ENCODE results near the gene PGM5. TPM values are rescaled to one million over a fixed set of nuclear protein-coding genes. Genes with fewer than 3 reads are reported as not detected.

PGM5 gene
- total and polyA plus RNA-seq, 2 of the 8 experiments (the other 6 are each of a cell fraction or from before 2014, with no cell fraction given): not detected

DNA sequence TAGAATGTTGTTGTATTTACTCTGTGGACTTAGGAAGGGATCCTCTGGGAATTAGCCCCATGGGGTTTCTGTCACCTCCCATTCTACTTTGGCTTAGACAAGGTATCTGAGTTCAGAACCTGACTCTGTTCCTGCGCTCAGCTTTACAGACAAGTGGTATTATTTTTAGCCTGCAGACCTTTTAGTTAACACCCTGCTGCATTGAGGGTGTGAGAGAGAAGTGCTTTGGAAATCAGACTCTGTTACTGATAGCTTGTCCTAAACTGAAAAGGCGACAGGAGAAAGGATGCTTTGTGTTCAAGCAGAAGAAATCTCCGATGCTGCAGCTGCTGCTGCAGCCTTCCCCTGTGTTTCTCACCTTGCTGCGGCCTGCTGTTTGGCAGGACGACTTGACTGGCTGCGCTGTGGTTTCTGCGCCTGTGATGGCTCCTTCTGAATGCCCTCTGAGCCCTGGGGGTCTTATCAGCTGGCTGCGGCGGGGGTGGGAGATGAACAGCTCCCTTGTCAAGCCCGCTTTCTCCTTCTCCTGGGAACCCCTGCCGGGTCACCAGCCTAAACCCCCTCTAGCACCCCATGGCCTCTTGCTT, 61.9 kb downstream of the PGM5 start:
- Histone ChIP-seq H4K91ac (replicated peaks; ENCODE audit: insufficient read length, low read length) (no peak overlapping the region), H3K23ac (ENCODE audit: insufficient read length) (no peak overlapping the region), H3K27me3 (replicated peaks in 1 of 4; ENCODE audit: control insufficient read depth in 3 of 4, extremely low read depth in 1 of 4, insufficient read depth in 3 of 4, low read length in 3 of 4) (peaks cover 0 to 2% (median 0%) of the 10 kb centered on the region in 4 experiments; a peak in 1 of 7 replicates), H3K4me3 (ENCODE audit: extremely low read depth in 1 of 4, insufficient read depth in 2 of 4, low read depth in 3 of 4, low read length in 4 of 4) (no peak overlapping the region), H3K79me2 (ENCODE audit: control insufficient read depth in 1 of 2, insufficient read depth in 2 of 2, low read length in 2 of 2) (no peaks in the 10 kb centered on the region), H2BK5ac (ENCODE audit: low read depth, low read length) (no peak overlapping the region), H3K4me2 (ENCODE audit: insufficient read depth in 1 of 2, low read depth in 2 of 2, low read length in 2 of 2) (no peak overlapping the region), H2BK15ac (ENCODE audit: low read length) (no peak overlapping the region), H3K18ac (ENCODE audit: extremely low read depth, low read length) (no peak overlapping the region), H4K20me1 (replicated peaks in 1 of 2; ENCODE audit: control insufficient read depth in 1 of 2, insufficient read depth in 2 of 2, low read length in 2 of 2) (no peaks in the 10 kb centered on the region), H2BK20ac (ENCODE audit: low read length) (no peak overlapping the region), H4K8ac (ENCODE audit: extremely low read depth, insufficient read depth, low read length) (no peak overlapping the region), H3K36me3 (ENCODE audit: control insufficient read depth in 2 of 4, insufficient read depth in 4 of 4, low read length in 3 of 4) (no peaks in the 10 kb centered on the region), H2AK5ac (ENCODE audit: low read depth, low read length) (no peak overlapping the region), H3K9ac (replicated peaks in 1 of 4; ENCODE audit: extremely low read depth in 1 of 4, low read depth in 3 of 4, low read length in 3 of 4) (no peak overlapping the region), H2BK12ac (ENCODE audit: low read depth, low read length) (no peak overlapping the region), H3K4me1 (replicated peaks in 1 of 4; ENCODE audit: control insufficient read depth in 3 of 4, insufficient read depth in 4 of 4, low read length in 3 of 4) (no peaks in the 10 kb centered on the region), H3K27ac (ENCODE audit: low read depth, low read length) (no peak overlapping the region), H2BK120ac (replicated peaks; ENCODE audit: low read depth, low read length) (no peak overlapping the region), H2AFZ (ENCODE audit: low read length) (no peak overlapping the region), H3K14ac (ENCODE audit: insufficient read length) (no peak overlapping the region), H3K56ac (replicated peaks; ENCODE audit: insufficient read length, low read depth, low read length) (no peak overlapping the region), H4K5ac (ENCODE audit: insufficient read length, low read depth, low read length) (no peak overlapping the region), H3K9me3 (ENCODE audit: insufficient read depth in 2 of 2, low read depth in 1 of 2, low read length in 1 of 2) (no peaks in the 10 kb centered on the region), H3K4ac (replicated peaks; ENCODE audit: insufficient read length, low read depth, low read length) (no peak overlapping the region), H3K79me1 (ENCODE audit: low read depth, low read length) (no peaks in the 10 kb centered on the region), H3K23me2 (ENCODE audit: low read depth, low read length) (no peaks in the 10 kb centered on the region)
- TF ChIP-seq YY1 (IDR thresholded peaks at IDR 0.05; ENCODE audit: low read depth, low read length): no peak
- TF ChIP-seq BRCA1 (IDR thresholded peaks at IDR 0.05; ENCODE audit: low read depth, low read length): no peak
- TF ChIP-seq SP1 (IDR thresholded peaks at IDR 0.05; ENCODE audit: low read depth, low read length): no peak
- TF ChIP-seq, protein P1, sequence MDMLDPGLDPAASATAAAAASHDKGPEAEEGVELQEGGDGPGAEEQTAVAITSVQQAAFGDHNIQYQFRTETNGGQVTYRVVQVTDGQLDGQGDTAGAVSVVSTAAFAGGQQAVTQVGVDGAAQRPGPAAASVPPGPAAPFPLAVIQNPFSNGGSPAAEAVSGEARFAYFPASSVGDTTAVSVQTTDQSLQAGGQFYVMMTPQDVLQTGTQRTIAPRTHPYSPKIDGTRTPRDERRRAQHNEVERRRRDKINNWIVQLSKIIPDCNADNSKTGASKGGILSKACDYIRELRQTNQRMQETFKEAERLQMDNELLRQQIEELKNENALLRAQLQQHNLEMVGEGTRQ (IDR thresholded peaks at IDR 0.05; ENCODE audit: low read length): no peak
- TF ChIP-seq BCL11A (IDR thresholded peaks at IDR 0.05; ENCODE audit: low read depth in 2 of 2, low read length in 2 of 2): no peak
- TF ChIP-seq TBP (IDR thresholded peaks at IDR 0.05; ENCODE audit: low read depth, low read length): no peak
- 78% methylated on average over 9 of the region's 11 CpGs; no CpG with 5 or more reads in 1 of the 2 experiments for WGBS, 2 experiments (ENCODE audit: extremely low coverage in 1 of 2, insufficient coverage in 1 of 2, insufficient read length in 1 of 2, insufficient replicate concordance in 2 of 2, low coverage in 1 of 2, low lambda C conversion rate in 2 of 2, missing lambda C conversion rate in 1 of 2)
- FAIRE-seq (no peak), DNase-seq (ENCODE audit: low read depth in 1 of 2, low spot score in 2 of 2) (no peak)
- ChIA-PET POLR2A (ENCODE audit: partially characterized antibody) (no interaction called here), CTCF (ENCODE audit: partially characterized antibody) (interaction anchor here (0.8 to 3.4 kb wide), 21 partner anchors 9 to 165 kb away, joined by 3 to 17 read pairs (median 6); no protein-coding TSS in a partner anchor)
